Tibial nerve (tissue), 3 donors: Measurements from ENCODE around the gene TBC1D8.

Experiments used
- CTCF ChIP-seq, 5 experiments: fragments of 200-600 bp in 3 of 5; fragments of 450-650 bp in 2 of 5; sonication (generic) in 3 of 5; IDR thresholded peaks; one replicate each; pipeline ENCODE4 v1.5.1; 2016 to 2019; ENCODE audit warnings: antibody characterized with exemption in 5 of 5, mild to moderate bottlenecking in 3 of 5, moderate library complexity in 2 of 5
- POLR2A ChIP-seq, 2 donors: fragments of 450-650 bp; IDR thresholded peaks; one replicate each; pipeline ENCODE4 v1.6.1; 2017; ENCODE audit warnings: antibody characterized with exemption in 2 of 2, mild to moderate bottlenecking in 2 of 2, moderate library complexity in 2 of 2

GRCh38 chr2:100968146-100969145 lies 182.7 kb downstream of the TBC1D8 start:
- TF ChIP-seq POLR2A (IDR thresholded peaks at IDR 0.05), result no peak
- TF ChIP-seq CTCF (IDR thresholded peaks at IDR 0.05), result no peak
